SK-N-SH (cell line): ENCODE results near the gene ZIC2. TPM values are rescaled to one million over a fixed set of nuclear protein-coding genes. Genes with fewer than 3 reads are reported as not detected.

Source experiments
- CTCF ChIA-PET: fragments of 300-600, 350-600 bp; formaldehyde crosslinking; extraction: SDS; loops from one replicate; lab custom pipeline; 2021; lab: Yijun Ruan, JAX
- POLR2A ChIA-PET: fragments of 350-600 bp; sonication (Branson Sonifier 250); formaldehyde crosslinking; extraction: SDS; loops from one replicate; lab custom pipeline; 2020; ENCODE audit warnings: antibody characterized with exemption, inconsistent platforms; lab: Yijun Ruan, JAX
- DNase-seq: peaks from one replicate; pipeline ENCODE4 v3.0.0; 2012
- H2AFZ ChIP-seq: fragments of 200-600 bp; sonication (generic); 2 replicates; pipeline ENCODE4 v1.8.1; 2016; ENCODE audit warnings: antibody characterized with exemption, mild to moderate bottlenecking, low read depth
- H3F3A ChIP-seq: fragments of 200-600 bp; sonication (generic); replicated peaks from 2 replicates; pipeline ENCODE3; 2016; ENCODE audit warnings: antibody characterized with exemption, mild to moderate bottlenecking; ENCODE audit not compliant: insufficient read depth
- H3K27ac ChIP-seq, 2 experiments: fragments of 200-500 bp in 1 of 2; fragments of 200-600 bp in 1 of 2; sonication (Bioruptor generic) in 1 of 2; sonication (generic), shearing (Covaris generic) in 1 of 2; 2 replicates each; pipeline versions ENCODE4 v1.5.1 to v1.6.1; 2014 to 2016; ENCODE audit warnings: low read depth in 2 of 2, inconsistent platforms in 1 of 2, low read length in 1 of 2, mild to moderate bottlenecking in 1 of 2, mixed read lengths in 1 of 2
- H3K27me3 ChIP-seq: fragments of 200-600 bp; sonication (generic), shearing (Covaris generic); 2 replicates; pipeline ENCODE4 v1.6.1; 2016; ENCODE audit warnings: mixed run types; ENCODE audit not compliant: insufficient read depth
- H3K36me3 ChIP-seq, 2 experiments: fragments of 200-500 bp in 1 of 2; fragments of 200-600 bp in 1 of 2; sonication (Bioruptor generic) in 1 of 2; sonication (generic) in 1 of 2; replicated peaks in 1 of 2; 2 replicates each; pipeline versions ENCODE3 to v1.5.1; 2014 to 2016; ENCODE audit warnings: low read length in 1 of 2, mild to moderate bottlenecking in 1 of 2; ENCODE audit not compliant: insufficient read depth in 2 of 2, control insufficient read depth in 1 of 2
- H3K4me1 ChIP-seq, 2 experiments: fragments of 200-500 bp in 1 of 2; fragments of 200-600 bp in 1 of 2; sonication (Bioruptor generic) in 1 of 2; sonication (generic), shearing (Covaris generic) in 1 of 2; 2 replicates each; pipeline versions ENCODE4 v1.5.1 to v1.6.1; 2014 to 2016; ENCODE audit warnings: low read depth in 1 of 2, low read length in 1 of 2, mixed run types in 1 of 2; ENCODE audit not compliant: insufficient read depth in 2 of 2, control insufficient read depth in 1 of 2
- H3K4me2 ChIP-seq: fragments of 200-600 bp; sonication (generic), shearing (Covaris generic); 2 replicates; pipeline ENCODE4 v1.6.1; 2017; ENCODE audit warnings: mixed run types
- H3K4me3 ChIP-seq, 2 experiments: fragments of 200-500 bp in 1 of 2; fragments of 200-600 bp in 1 of 2; sonication (Bioruptor generic) in 1 of 2; sonication (generic), shearing (Covaris generic) in 1 of 2; 2 replicates each; pipeline versions ENCODE4 v1.5.1 to v1.8.1; 2014 to 2016; ENCODE audit warnings: low read depth in 2 of 2, inconsistent platforms in 1 of 2, low read length in 1 of 2, mild to moderate bottlenecking in 1 of 2, mixed read lengths in 1 of 2, moderate library complexity in 1 of 2
- H3K79me2 ChIP-seq: fragments of 200-600 bp; sonication (generic); 2 replicates; pipeline ENCODE4 v1.8.1; 2017; ENCODE audit warnings: mild to moderate bottlenecking; ENCODE audit not compliant: insufficient read depth
- H3K9ac ChIP-seq: fragments of 200-600 bp; sonication (generic); 2 replicates; pipeline ENCODE4 v1.6.1; 2017; ENCODE audit warnings: mixed run types
- H3K9me2 ChIP-seq: fragments of 200-600 bp; sonication (generic); 2 replicates; pipeline ENCODE4 v1.6.1; 2017; ENCODE audit warnings: mixed run types
- H3K9me3 ChIP-seq: fragments of 200-600 bp; sonication (generic); 2 replicates; pipeline ENCODE4 v1.6.1; 2017; ENCODE audit warnings: mixed run types, mild to moderate bottlenecking, moderate library complexity
- H4K20me1 ChIP-seq: fragments of 200-600 bp; sonication (generic); 2 replicates; pipeline ENCODE4 v1.6.1; 2017; ENCODE audit warnings: mild to moderate bottlenecking, mixed run types; ENCODE audit not compliant: insufficient read depth
- CHD2 ChIP-seq: fragments of 150-350 bp; IDR thresholded peaks from 2 replicates; pipeline ENCODE4 v1.6.1; 2018; ENCODE audit warnings: low read length; ENCODE audit not compliant: partially characterized antibody
- ELF1 ChIP-seq: IDR thresholded peaks from 2 replicates; pipeline ENCODE4 v1.4.0; 2012
- EP300 ChIP-seq, 2 experiments: IDR thresholded peaks; 2 replicates each; pipeline versions ENCODE4 v1.4.0 to v1.6.1; 2012; ENCODE audit warnings: borderline replicate concordance in 1 of 2, low read depth in 1 of 2, low read length in 1 of 2
- EZH2phosphoT487 ChIP-seq: fragments of 200-600 bp; sonication (generic); IDR thresholded peaks from 2 replicates; pipeline ENCODE4 v1.6.1; 2017; ENCODE audit warnings: low read depth, mixed run types, mild to moderate bottlenecking, antibody characterized with exemption, moderate library complexity, borderline replicate concordance
- JUND ChIP-seq: IDR thresholded peaks from 2 replicates; pipeline ENCODE4 v1.4.0; 2012
- MEF2A ChIP-seq: IDR thresholded peaks from 2 replicates; pipeline ENCODE4 v1.4.0; 2012; ENCODE audit warnings: low read depth, borderline replicate concordance
- NRF1 ChIP-seq: IDR thresholded peaks from 2 replicates; pipeline ENCODE4 v1.6.1; 2012; ENCODE audit warnings: low read depth, mild to moderate bottlenecking, low read length
- RAD21 ChIP-seq: IDR thresholded peaks from 2 replicates; pipeline ENCODE4 v1.6.1; 2012; ENCODE audit warnings: mild to moderate bottlenecking, low read length
- RCOR1 ChIP-seq: fragments of 150-350 bp; IDR thresholded peaks from 2 replicates; pipeline ENCODE4 v1.6.1; 2017; ENCODE audit warnings: antibody characterized with exemption, low read length
- RFX5 ChIP-seq: IDR thresholded peaks from 2 replicates; pipeline ENCODE4 v1.6.1; 2012; ENCODE audit warnings: mild to moderate bottlenecking, improper control_type of control experiment, low read length
- RXRA ChIP-seq: IDR thresholded peaks from 2 replicates; pipeline ENCODE4 v1.4.0; 2012; ENCODE audit warnings: low read depth, mild to moderate bottlenecking, borderline replicate concordance
- TCF12 ChIP-seq: IDR thresholded peaks from 2 replicates; pipeline ENCODE4 v1.4.0; 2012
- TEAD4 ChIP-seq: IDR thresholded peaks from 2 replicates; pipeline ENCODE4 v1.4.0; 2012; ENCODE audit warnings: mild to moderate bottlenecking, borderline replicate concordance; ENCODE audit not compliant: insufficient read depth
- YY1 ChIP-seq: IDR thresholded peaks from 2 replicates; pipeline ENCODE4 v1.4.0; 2012; ENCODE audit warnings: low read depth, mild to moderate bottlenecking
- ZBTB33 ChIP-seq: IDR thresholded peaks from 2 replicates; pipeline ENCODE4 v1.4.0; 2012; ENCODE audit warnings: low read depth, borderline replicate concordance
- whole genome bisulfite sequencing: methylation state at CpG from one replicate; pipeline ENCODE4 v1.1.6; 2017; ENCODE audit warnings: low lambda C conversion rate; 5-methylcytosine and 5-hydroxymethylcytosine counted together
- polyA plus RNA-seq, 3 experiments: library from polyadenylated mRNA; depleted of rRNA; stranded (reverse); fragments of >200 nt; gene quantifications; 2 replicates each; pipeline ENCODE4 v1.2.3, GENCODE V29; 2012

The ZIC2 gene
- polyA plus RNA-seq, 1 of the 3 experiments (the other 2 are of a cell fraction): not detected

- WGBS: 29% methylated on average over 18 of the region's 18 CpGs
- peak; percentile 23 for DNase-seq
- Histone ChIP-seq H3K27ac (no peak overlapping the region), H3K9ac (no peak overlapping the region), H3K4me1 (peaks cover 0 to 2% of the 10 kb centered on the region in 2 experiments; a peak in 1 of 4 replicates), H3K79me2 (no peaks in the 10 kb centered on the region), H3K9me3 (no peaks in the 10 kb centered on the region), H3K36me3 (no peaks in the 10 kb centered on the region), H3K4me3 (no peak overlapping the region), H2AFZ (no peak overlapping the region), H3K4me2 (no peak overlapping the region), H3K27me3 (peaks cover 91% of the 10 kb centered on the region), H3K9me2 (no peaks in the 10 kb centered on the region), H3F3A (no peaks in the 10 kb centered on the region), H4K20me1 (peaks cover 17% of the 10 kb centered on the region)
- ChIA-PET POLR2A (no interaction called here), CTCF (no interaction called here)
- TF ChIP-seq ZBTB33 (no peak), EZH2phosphoT487 (0 out of 2 replicates have a peak, but pooled peaks have one; percentile 24)
These were observed 9.3 kb upstream of the ZIC2 start for GRCh38 chr13:99972190-99972731.

GRCh38 chr13:99973163-99973807, 8.3 kb upstream of the ZIC2 start:
- Histone ChIP-seq H3K4me1 (peaks cover 0 to 2% of the 10 kb centered on the region in 2 experiments; a peak in 1 of 4 replicates), H3K27ac (no peak overlapping the region), H3K9ac (no peak overlapping the region), H3K36me3 (no peaks in the 10 kb centered on the region), H3K9me3 (no peaks in the 10 kb centered on the region), H2AFZ (no peak overlapping the region), H3K9me2 (no peaks in the 10 kb centered on the region), H3F3A (no peaks in the 10 kb centered on the region), H3K79me2 (no peaks in the 10 kb centered on the region), H3K27me3 (peaks cover 91% of the 10 kb centered on the region), H3K4me2 (no peak overlapping the region), H3K4me3 (no peak overlapping the region)
- 12% methylated on average over 11 of the region's 11 CpGs for WGBS
- CTCF ChIA-PET: interaction anchor here (1.0 to 1.8 kb wide), 2 partner anchors 11 to 13 kb away, joined by 3 to 7 read pairs; no protein-coding TSS in a partner anchor
- POLR2A ChIA-PET: no interaction called here
- peak; percentile 20 for DNase-seq
- TF ChIP-seq EP300 (IDR thresholded peaks at IDR 0.05; ENCODE audit: borderline replicate concordance in 1 of 2, low read depth in 1 of 2, low read length in 1 of 2) (no peak), MEF2A (no peak), YY1 (no peak), RAD21 (no peak)
- TF ChIP-seq, all 33 proteins: peak for 0
- H4K20me1 ChIP-seq: peaks cover 20% of the 10 kb centered on the region

- no peak overlapping the region for H3K9ac ChIP-seq
- no peak overlapping the region for H3K27ac ChIP-seq
- H3K9me3 ChIP-seq: no peaks in the 10 kb centered on the region
- WGBS: 28% methylated on average over 6 of the region's 6 CpGs
- H3F3A ChIP-seq: no peaks in the 10 kb centered on the region
- no peaks in the 10 kb centered on the region for H3K79me2 ChIP-seq
- ChIA-PET CTCF (interaction anchor here (1.0 to 2.1 kb wide), 4 partner anchors 10 to 317 kb away, joined by 3 to 7 read pairs (median 6); no protein-coding TSS in a partner anchor), POLR2A (no interaction called here)
- no peak for DNase-seq
- no peak overlapping the region for H3K4me2 ChIP-seq
- H4K20me1 ChIP-seq: peaks cover 20% of the 10 kb centered on the region
- no peak overlapping the region for H3K4me3 ChIP-seq
- peaks cover 0 to 1% of the 10 kb centered on the region in 2 experiments; a peak in 1 of 4 replicates for H3K4me1 ChIP-seq
- no peaks in the 10 kb centered on the region for H3K36me3 ChIP-seq
- no peak overlapping the region for H2AFZ ChIP-seq
- H3K9me2 ChIP-seq: no peaks in the 10 kb centered on the region
- no peak for TF ChIP-seq TCF12
- no peak for TF ChIP-seq CHD2
- TF ChIP-seq RXRA: no peak
- no peak for TF ChIP-seq NRF1
- no peak for TF ChIP-seq RCOR1
- TF ChIP-seq ZBTB33: no peak
- no peak for TF ChIP-seq TEAD4
- TF ChIP-seq RFX5: no peak
- TF ChIP-seq JUND: no peak
- TF ChIP-seq ELF1: no peak
- peaks cover 91% of the 10 kb centered on the region for H3K27me3 ChIP-seq
These were observed 7.8 kb upstream of the ZIC2 start for GRCh38 chr13:99973808-99974185.
